HT1080 (cell line): ENCODE data around the gene HOXD9. TPM values are rescaled to one million over a fixed set of nuclear protein-coding genes. Genes with fewer than 3 reads are reported as not detected.

Experiments used
- DNase-seq: peaks from one replicate; pipeline ENCODE4 v3.0.0-alpha.2; 2015; ENCODE audit warnings: low read depth
- total RNA-seq: library from RNA; depleted of rRNA; stranded (reverse); fragments of >200 nt; shearing (Covaris generic); gene quantifications from 2 replicates; pipeline ENCODE4 v1.2.3, GENCODE V29; 2014

Gene HOXD9
- total RNA-seq, 1 experiment from 2014 or later = 0.53 TPM

DNA sequence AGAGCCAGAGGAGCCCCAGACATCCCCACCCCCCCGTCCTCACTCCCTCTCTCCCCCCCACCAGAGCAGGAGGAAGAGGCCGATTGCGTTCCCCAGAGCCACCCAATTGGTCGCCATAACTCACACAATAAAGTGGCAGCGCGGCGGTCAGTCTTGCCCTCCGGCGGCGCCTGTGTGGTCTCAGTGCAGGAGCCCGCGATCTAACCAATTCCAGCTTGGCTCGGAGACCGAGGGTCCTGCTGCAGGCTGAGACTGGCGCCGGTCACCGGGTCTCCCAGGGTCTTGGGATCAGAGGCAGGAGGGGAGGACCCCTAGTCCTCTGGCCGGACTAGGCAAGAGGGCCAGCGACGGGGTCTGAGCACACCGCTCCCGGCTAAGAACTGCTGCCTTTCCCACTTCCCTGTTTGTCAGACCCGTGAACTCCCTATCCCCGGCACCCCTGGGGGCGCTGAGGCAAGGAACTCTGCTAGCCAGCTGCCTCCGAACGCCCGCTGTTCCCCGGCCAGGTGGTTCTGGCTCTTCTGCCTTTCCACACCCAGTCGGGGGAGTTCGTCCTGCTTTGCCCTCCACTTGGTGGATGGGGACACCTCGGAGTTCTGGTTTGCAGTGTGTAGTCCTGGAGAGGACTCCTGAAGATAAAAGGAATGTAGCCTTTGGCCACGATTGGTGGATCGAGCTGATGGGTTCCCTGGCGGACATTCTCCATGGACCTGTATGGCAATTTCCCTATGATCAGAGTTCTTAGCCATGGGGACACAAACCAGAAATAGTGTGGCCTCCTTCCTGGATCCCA is 24.0 kb upstream of the HOXD9 start:
- DNase-seq = no peak

GRCh38 chr2:176099159-176099727 is 23.3 kb upstream of the HOXD9 start:
- no peak for DNase-seq

GRCh38 chr2:176099728-176100546 is 22.6 kb upstream of the HOXD9 start, which contains the start of gene HOXD12:
HOXD12 (plus strand) TSS chr2:176099795; CDS start chr2:176099802, 7 bp downstream.
- no peak for DNase-seq

DNA sequence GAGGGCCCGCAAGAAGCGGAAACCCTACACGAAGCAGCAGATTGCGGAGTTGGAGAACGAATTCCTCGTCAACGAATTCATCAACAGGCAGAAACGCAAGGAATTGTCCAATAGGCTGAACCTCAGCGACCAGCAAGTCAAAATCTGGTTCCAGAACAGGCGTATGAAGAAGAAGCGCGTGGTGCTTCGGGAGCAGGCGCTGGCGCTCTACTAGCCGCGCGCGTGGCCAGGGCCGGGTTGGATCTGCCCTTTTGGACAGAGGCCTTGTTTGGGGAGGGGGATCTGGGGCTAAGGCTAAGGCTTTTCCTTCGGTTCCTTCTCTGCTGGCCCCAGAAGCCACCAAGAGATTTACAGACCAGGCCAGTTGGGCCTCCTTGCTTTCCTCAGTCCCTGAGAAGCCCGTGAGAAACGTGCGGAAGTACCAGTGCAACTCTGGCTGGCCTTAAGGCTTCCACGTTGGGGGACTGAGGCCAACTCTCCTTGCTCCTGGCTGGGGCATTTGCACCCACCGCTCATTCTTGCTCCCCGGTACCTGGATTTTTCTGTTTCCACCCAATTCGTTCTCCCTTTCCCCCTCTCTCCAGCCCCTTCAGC is 21.9 kb upstream of the HOXD9 start:
- no peak for DNase-seq

DNA sequence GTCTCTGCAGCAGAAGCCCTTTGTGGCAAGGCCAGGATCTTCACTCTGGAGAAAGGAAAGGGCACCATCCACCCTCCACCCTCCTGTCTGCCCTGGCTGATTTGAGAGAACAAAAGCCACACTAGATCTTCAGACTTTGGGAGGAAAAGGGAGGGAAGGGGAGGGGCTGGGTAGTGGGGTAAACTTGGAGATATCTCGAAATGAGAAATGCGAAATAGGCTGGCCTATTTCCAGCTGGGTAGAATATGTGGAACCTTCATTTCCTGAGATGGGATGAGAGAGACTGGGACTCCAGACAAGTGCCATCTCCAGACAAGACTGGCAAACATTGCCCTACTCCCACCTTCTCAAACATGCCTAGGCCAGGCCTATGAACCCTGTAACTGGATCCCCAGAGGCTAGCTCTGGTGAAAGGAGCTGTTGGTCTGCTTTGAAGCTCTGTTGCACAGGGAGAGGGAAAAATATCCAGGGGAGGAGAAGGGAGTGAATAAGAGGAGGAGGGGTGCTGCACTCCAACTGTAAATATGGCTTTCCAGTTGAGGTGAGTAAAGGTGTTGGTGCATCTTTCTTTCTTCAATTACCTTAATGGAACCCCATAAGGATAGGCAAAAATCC is 21.2 kb upstream of the HOXD9 start:
- no peak for DNase-seq

DNA sequence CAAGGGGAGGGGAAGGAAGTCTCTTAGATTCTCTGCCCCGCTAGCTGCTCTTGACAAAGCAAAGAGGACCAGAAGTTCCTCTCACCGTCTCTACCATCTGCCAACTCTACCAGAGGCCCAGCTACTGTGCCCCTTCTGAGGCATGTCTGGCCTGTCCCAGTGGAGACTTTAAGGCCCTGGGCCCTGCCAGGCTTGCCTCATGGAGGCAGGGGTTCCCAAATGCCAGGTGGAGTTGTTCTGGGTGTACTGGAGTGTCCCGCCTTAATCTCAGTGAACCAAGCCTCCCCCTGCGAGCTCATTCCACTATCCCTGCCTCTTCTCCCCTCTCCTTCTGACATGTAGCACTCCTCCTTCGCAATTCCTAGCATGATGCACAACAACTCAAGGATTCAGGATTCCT is 20.7 kb upstream of the HOXD9 start:
- no peak for DNase-seq

- no peak for DNase-seq
Measured at GRCh38 chr2:176102309-176102866, 20.1 kb upstream of the HOXD9 start.

- DNase-seq = no peak
Measured at GRCh38 chr2:176103194-176103593, 19.3 kb upstream of the HOXD9 start.

- DNase-seq = no peak
Measured at GRCh38 chr2:176103742-176104315, 18.7 kb upstream of the HOXD9 start.

GRCh38 chr2:176104316-176105077 is 18.0 kb upstream of the HOXD9 start:
- peak; percentile 48 for DNase-seq

DNA sequence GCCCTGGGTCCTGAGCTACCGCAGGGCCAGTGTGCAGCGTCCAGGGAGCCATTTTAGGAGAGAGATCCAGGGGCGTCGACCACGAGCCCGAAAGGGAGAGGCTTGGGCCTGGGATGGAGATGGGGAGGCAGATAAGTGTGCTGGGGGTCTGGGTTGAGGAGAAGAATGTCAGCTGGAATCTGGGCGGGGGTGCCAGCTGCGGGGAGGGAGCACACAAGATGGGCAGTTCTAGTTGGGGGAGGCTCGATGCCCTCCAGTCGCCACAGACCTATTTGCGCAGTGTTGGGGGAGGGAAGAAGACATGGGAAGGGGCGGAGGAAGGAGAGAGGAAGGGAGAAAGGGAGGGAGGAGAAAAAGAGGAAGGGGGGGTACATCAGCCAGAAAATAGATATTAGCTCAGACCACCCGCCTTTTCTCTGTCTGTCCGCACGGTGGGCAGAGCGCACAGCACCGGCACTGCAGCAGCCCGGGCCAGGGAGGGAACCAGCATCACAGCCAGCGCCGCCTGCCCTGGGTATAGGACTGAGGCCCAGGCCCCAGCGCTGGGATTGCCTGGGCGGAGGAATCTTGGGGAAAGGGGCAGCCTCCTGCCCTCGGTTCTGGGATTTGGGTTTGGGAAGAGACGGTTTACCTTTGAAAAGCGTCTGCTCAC is 17.3 kb upstream of the HOXD9 start:
- peak; percentile 71 for DNase-seq

GRCh38 chr2:176105730-176106580 is 16.6 kb upstream of the HOXD9 start:
- DNase-seq = no peak

DNA sequence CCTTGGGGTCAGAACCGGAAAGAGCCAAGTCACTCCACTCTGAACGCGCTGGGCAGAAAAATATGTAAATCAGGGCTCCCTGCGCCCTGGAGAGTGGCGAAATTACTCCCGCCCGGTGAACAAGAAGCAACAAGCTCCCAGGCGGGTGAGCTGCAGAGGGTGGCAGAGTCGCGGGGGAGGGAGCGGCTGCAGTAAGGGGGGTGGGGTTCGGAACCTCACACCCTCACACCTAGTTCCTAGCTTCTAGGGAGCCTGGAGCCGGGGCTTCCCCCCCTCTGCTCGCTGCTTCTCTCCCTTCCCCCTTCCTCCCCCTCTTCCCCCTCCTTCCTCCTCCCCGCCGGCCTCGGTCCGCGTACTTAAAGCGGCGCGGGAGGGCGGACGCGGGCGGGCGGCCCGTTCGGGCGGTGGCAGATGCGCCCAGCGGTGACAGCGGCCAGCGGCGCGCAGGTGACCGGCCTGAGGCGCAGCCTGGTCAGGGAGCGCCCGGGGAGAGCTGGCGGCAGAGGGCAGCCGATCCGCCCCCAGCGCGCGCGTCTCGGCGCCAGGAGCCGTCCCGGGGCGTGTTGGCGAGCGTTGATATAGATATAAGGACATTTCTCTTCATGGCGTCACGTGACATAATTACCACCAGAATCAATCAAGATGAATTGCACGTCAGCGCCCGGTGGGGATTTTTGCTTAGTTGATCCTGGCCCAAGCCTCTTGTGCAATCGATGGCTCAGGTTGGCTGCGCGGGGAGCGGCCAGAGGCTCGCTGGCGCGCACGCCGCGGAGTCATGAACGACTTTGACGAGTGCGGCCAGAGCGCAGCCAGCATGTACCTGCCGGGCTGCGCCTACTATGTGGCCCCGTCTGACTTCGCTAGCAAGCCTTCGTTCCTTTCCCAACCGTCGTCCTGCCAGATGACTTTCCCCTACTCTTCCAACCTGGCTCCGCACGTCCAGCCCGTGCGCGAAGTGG is 15.7 kb upstream of the HOXD9 start, which contains the start of gene HOXD11:
Gene HOXD11, plus strand, starts transcription at position 700 of the 959 bp plus-strand sequence. Its CDS starts 76 bp downstream, at position 776.
- peak; percentile 54 for DNase-seq

DNA sequence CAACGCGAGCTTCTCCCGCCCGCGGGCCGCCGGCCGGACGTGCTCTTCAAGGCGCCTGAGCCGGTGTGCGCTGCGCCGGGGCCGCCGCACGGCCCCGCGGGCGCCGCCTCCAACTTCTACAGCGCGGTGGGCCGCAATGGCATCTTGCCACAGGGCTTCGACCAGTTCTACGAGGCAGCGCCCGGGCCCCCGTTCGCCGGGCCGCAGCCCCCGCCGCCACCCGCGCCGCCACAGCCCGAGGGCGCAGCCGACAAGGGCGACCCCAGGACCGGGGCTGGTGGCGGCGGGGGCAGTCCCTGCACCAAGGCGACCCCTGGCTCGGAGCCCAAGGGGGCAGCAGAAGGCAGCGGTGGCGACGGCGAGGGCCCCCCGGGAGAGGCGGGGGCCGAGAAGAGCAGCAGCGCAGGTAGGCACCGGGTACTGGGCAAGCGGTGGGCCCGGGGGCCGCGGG is 14.8 kb upstream of the HOXD9 start:
- no peak for DNase-seq

DNA sequence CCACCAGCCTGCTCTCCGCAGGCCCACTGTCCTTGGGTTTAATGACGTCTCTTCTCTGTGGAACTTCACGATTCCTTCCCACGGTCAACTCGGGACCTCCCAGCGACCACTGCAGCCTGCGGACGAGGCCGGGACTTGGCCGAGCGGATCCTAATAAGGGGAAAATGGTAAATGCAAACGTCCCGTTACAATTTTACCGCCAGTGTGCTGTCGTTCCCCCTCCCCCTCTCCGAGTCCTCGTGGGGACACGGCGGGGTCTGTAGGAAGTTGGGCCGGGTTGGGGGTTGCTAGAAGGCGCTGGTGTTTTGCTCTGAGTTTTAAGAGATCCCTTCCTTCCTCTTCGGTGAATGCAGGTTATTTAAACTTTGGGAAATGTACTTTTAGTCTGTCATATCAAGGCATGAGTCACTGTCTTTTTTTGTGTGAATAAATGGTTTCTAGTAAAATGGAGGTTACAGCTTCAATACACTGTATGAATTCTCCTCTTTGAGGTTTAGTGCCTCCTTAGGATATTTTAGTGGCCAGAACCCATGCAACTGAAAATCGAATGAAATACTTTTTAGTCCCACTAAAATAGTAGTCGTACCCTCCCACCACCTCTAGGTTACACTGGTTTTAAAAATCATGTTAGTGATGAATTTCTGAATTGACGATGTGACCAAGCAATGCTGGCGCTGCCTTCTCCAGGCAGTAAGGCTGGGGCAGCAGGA is 13.2 kb upstream of the HOXD9 start:
- DNase-seq = no peak

- no peak for DNase-seq
Measured at GRCh38 chr2:176109946-176110345, 12.6 kb upstream of the HOXD9 start.
